GM18499 (cell line): ENCODE data around the gene PRKG1.
"Not testable (repeated sequence)": the region's sequence is repeated elsewhere in the genome, so short reads cannot be mapped to it uniquely, and the experiment has no call there.

Experiments used
- ATAC-seq: cut with Tn5 transposase; IDR thresholded peaks from one replicate; pipeline ENCODE4 v1.9.1; 2021; ENCODE audit warnings: moderate number of reproducible peaks; ENCODE audit not compliant: insufficient read depth, unreplicated experiment

PRKG1 gene

DNA sequence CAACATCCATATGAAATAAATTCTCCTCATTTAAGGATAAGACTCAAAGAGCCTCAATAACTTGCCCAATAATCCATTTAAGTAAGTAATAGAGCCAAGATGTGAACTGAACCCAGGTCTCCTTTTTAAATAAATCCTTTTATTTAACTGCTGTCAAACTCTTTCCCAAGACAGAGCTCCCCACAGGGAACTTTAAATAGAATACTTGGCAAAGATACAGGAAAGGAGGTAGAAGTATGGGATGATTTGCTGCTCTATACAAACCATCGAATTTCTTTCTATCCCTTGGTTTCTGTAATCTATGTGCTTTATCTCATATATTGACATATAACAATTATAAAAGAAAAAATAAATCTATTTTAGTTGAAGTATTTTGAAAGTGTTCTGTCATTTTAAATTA, 329.2 kb downstream of the PRKG1 start:
- no peak for ATAC-seq

DNA sequence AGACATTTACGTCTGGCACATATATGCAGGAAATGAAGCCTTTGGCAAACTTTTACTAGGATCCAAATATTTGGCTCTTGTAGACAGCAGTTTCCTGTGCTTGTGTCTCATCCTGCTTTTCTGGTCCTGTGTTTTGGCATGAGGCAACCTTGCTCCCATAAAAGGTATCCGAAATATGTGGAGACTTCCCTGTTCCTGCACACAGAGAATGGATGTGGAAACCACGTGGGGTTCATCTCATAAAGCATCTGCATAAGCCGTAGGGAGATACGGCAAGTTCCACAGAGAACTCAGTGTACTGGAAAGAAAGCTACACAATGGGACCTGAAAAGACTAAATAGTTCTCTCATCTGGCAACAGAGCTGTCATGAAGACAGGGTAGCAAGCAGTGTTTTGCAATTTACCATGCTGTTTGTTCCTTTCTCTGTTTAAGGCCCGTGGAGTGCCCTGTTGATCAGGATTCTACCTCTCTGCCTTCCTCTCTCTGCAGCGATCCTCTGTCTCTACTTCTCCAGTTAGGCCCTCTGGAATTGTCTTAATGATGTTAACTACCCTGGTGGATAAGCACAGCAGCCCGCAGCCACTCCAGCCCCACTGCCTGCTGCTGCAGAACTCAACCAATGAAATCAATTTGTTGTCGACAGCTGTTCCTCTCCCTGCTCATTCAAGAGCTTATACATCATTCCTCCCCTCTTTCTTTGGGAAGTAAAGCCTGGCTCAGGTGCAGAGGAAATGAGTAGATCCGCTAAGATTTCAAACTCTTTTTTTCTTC, 331.5 kb downstream of the PRKG1 start:
- no peak for ATAC-seq

DNA sequence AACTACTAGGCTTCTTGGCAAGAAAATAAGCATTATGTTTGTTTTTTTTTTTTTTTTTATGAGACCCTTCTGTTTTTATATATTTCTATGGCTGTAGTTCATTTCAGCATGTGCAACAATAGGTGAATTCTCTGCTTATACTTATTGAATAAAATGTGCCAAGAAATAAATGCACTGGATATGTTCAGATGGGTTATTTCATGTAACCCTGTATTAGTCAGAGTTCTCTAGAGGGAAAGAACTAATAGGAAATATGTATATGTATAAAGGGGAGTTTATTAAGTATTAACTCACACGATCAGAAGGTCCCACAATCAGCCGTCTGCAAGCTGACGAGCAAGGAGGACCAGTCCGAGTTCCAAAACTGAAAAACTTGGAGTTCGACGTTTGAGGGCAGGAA, 332.3 kb downstream of the PRKG1 start:
- ATAC-seq: no peak

DNA sequence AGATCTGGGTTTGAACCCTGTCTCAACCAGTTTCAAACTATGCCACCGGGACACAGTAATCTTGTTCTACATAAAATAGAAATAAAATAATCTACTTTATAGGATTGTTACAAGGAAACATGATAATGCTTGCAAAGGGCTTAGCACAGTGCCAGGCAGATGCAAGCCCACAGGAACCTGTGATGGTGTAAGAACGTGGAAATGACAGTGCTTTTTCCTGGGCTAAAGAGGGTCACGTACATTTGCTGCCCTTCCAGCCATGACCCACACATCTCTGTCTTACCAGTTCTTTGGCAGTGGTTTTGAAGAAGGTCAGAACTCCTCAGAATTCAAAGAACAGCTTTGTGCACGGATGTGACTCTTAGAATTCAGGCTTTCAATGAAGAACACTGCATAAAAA, 342.2 kb downstream of the PRKG1 start:
- ATAC-seq: no peak

DNA sequence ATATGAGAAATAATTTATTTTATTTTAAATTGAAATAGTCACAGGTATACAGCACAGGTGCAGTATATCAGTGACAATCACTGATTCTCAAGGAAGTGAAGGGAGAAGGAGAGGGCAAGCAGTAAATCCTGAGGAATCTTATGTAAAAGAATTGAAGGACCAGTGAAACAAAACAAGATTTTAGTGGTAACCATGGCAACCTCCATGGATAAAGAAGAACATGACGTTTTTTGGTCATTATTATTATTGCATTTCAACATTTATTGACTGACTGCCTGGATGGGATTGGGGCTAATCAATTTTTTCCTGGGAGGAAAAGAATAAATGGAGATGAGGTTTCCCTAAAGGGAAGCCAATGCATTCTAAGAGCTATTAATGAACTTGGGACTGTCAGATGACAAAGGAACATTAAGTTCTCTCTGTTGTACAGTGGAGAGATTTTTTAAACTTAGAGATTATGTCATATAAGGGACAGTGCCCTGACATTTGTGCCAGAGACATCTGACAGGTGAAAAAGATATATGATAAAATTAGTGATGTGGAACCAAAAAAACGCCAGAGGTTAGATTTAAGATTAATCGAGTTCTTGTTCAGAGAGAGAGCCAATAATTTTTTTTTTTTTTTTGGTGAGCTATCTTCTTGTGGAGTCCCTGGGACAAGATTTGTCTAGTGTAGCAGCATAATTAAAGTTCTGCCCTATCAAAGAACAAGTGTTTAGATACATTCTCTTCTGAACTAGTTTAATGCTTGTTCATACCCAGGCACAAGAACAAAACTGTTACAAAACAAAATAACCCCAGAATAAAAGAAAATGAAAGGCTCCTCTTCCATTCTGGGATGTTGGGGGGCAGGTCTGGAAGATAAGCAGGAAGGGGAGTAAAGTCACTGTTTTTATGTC, 345.2 kb downstream of the PRKG1 start:
- no peak for ATAC-seq

DNA sequence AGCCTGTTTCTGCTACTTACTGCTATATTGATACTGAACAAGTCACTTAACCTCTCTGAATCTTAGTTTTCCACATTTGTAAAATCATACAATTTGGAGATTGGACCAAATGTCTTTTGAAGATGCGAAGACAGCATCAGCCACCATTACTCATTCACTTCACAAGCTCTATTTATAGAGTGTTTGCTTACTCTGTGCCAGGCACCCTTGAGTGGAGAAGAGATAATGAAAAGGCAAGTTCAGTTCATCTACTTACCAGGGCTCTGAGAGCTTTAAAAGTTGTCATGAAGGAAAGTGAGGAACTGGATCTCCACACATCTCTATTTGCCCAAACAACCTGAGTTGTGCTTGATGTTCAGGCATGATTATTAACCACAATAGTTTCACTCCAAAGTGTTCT, 347.6 kb downstream of the PRKG1 start:
- no peak for ATAC-seq

DNA sequence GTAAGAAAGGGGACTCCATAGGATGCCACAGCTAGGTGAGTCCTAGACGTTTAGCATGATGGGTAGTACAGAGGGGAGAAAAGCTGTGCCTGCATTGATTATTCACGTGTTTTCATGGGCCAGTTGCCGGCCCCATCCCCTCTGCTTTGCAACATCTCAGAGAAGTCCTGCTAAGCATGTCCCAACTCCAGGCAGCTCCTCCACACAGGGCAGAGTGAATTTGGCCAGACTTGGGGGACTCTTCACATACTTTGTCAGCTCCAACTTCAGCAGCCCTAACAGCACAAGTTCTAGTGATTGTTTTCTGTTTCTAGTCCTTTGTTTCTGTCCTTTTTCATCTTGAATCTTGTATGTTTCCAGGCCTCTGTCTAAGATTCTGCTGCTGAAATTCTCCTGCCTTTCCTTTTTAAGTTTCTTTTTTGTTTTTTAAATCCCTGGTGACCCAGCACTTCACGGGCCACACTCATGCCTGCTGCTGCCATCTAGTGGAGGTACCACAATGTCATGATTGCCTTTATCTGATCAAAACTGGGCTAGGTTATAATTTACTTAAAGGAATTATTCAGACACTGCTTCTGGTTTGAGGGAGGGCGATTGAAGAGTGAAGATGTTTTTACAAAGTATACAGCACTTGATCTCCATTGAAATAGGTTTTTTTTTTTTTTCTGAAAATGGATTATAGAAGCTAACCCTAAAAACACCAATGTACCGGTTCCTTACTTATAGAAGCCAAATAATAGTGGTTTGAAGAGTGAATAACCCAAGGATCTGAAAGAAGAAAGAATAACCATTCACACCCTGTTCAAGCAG, 348.2 kb downstream of the PRKG1 start:
- ATAC-seq: no peak

DNA sequence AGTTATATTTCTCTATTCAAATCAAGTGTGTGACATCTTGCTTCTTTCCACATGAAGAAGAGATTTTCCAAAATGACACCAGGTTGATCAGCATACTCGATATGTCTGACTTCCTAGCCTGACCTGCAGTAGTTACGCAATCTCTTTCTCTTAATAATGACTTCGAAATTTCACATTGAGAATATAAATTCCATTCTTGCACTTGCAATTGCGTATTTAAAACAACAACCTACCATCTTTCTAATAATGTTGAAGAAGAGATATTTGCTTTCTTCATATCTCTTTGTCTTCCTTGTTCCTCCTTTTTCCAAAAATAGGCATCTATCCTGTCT, 348.8 kb downstream of the PRKG1 start:
- ATAC-seq: no peak

DNA sequence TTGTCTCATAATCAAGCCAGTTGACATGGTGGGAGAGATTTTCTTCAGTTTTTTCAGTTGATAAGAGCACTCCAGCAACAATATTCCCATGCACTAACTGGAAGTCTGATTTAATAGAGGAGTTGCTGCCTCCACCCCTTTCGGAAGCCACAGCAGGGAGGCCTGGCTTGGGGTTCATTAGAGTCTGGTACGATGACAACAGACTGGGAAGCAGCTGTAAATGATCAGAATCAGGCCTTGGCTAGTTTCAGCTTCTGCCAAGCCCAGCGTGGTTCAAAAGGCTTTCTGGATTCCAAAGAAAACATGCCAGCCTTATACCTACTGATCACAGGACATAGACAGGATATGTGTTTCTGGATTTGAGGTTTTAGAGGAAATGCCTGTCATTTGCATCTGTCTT, 351.1 kb downstream of the PRKG1 start:
- ATAC-seq: no peak

DNA sequence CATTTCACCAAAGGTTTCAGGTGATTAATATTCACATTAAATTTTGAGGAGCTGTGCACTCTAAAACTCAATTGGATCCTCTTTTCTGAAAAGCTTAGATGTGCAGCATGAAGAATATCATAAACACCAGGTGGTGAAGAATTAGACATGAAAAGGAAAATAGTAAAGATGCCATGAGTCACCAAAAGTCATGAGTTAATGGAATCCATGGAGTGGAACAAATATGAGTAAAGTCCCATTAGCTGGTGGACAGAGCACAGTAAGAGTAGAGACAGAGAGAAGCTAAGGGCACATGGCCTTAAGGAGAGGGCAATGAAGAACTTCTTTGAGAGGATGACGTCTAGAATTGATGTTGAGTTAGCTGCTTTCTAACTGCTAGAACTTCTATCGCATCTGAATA, 353.5 kb downstream of the PRKG1 start:
- ATAC-seq: no peak

DNA sequence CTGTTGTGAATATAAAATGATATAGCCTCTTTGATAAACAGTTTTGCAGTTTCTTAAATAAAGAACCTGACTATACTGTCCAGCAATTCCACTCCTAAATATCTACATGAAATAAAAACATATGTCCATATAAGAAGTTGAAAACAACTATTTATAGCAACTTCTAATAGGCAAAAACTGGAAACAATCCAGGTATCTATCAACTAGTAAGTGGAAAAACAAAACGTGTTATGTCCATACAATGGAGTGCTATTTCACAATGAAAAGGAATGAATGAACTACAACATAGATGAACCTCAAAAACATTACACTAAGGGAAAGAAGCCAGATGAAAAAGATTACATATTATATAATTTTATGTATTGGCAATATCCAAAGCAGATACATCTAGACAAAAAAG, 356.2 kb downstream of the PRKG1 start:
- ATAC-seq: no peak

DNA sequence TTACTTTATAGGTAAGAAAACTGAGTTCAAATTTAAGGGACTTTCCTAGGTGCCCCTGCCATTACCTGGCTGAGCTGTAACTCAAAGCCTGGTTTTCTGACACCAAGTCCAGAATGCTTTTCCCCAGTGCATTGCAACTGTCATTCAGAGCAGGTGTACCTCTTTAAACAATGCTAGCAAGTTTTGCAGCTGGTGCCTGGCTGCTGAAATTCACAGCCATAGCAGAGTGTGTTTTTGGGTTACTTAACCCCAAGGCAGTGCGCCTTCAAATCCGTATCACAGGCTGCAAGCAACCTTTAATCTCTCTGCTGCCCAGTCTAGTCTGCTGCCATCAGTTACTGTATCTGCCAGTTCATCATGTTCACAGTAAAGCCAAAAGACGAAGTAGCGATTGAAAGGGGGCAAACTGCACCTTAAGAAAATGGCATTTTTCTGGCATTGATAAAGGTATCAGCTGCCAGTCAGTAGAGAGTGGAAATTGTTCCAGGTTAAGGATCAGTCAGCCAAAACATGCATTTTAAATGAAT, 359.7 kb downstream of the PRKG1 start:
- ATAC-seq: no peak

DNA sequence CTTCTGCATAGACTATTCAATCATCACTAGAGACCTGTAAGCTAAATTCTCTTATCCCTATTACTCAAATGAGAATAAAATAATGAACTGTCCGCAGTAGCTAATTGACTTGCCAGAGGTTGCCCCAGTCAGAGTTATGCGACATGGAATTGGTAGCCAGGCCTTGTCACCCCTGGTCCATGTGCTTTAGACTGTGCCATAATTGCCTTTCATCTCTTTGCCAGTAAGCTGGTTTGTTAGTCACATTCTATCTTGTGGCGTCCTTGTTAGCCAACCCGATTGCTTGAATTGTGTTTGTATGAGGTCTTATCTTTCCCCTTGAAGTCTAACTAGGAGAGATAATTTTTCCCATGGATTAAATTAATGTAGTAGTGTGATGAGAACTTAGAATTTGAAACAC, 362.5 kb downstream of the PRKG1 start:
- no peak for ATAC-seq

DNA sequence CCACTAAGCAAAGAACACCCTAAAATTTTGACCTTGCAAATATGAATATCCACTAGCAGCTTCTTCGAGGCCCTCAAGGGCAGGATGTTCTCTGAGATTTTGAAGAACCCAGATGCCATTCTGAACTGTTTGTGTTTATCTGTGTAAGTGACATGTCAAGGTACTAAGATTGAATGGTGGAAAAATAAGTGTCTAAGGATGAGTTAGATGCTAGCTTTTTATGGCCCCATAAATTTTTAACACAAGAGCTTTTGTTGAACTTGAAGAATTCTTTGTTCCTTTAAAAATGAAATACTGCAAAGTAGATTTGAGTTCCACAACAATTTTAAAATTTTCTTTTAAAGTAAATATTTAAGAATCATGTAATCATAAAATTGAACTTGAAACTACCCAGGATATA, 365.4 kb downstream of the PRKG1 start:
- ATAC-seq: no peak

DNA sequence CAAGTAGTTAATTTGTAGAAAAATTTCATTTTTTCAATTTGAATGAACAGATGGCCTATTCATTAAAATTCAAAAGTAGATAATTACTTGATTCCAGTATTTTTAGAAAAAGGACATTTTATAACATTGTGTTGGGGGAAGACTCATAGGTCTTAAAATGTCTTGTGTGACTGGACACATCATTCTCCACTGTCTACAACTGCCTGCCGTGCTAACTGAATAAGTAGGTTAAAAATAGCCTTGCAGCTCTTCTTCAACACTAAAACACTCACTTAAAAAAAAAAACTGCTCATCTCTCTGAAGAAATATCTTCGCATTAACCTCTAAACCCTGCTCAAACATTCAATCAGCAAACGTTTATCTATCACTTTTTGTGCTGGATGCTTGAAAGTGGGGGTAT, 371.3 kb downstream of the PRKG1 start:
- ATAC-seq: no peak

DNA sequence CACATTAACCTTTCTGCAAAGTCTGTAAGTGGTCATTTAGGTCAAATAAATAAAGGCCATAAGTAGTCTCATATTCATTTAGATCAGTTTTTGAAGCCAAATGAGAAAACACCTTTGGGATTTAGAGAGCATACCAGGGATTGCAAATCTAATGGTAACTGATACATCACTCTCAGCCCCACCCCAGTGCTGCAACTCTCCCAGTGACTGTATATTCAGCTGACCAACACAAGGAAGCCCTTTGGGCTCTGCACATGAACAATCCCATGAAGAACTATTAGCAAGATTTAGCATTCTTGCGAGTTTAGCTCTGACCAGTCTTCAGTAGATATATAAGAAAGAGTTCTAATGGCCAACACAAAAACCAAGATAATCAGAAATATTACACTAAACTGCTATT, 372.8 kb downstream of the PRKG1 start:
- ATAC-seq: no peak

DNA sequence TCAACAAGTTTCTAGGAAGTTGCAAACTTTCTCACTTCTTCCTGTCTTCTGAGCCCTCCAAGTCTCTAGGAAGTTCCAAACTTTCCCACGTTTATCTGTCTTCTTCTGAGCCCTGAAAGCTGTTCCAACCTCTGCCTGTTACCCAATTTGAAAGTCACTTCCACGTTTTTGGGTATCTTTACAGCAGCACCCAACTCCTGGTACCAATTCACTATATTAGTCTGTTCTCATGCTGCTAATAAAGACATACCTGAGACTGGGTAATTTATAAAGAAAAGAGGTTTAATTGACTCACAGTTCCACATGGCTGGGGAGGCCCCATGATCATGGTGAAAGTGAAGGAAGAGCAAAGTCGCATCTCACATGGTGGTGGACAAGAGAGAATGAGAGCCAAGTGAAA, 381.5 kb downstream of the PRKG1 start:
- not testable (repeated sequence) for ATAC-seq

DNA sequence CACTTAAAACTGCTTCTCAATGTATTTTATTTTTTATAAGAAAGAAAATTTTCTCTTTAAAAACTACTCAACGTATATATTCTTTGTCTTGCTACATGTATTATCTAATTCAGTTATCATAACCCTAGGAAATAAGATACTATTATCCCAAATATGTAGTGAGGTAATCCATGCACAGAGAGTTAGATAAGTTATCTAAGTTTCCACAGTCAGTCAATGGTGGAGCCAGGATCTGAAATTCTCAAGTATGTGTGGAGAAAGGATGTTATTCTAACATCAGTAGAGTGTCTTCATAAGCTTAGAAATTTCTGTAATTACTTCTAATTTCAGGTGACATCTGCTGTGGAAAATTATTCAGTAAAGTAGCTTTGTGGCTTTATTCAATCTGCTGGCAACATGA, 385.2 kb downstream of the PRKG1 start:
- no peak for ATAC-seq

DNA sequence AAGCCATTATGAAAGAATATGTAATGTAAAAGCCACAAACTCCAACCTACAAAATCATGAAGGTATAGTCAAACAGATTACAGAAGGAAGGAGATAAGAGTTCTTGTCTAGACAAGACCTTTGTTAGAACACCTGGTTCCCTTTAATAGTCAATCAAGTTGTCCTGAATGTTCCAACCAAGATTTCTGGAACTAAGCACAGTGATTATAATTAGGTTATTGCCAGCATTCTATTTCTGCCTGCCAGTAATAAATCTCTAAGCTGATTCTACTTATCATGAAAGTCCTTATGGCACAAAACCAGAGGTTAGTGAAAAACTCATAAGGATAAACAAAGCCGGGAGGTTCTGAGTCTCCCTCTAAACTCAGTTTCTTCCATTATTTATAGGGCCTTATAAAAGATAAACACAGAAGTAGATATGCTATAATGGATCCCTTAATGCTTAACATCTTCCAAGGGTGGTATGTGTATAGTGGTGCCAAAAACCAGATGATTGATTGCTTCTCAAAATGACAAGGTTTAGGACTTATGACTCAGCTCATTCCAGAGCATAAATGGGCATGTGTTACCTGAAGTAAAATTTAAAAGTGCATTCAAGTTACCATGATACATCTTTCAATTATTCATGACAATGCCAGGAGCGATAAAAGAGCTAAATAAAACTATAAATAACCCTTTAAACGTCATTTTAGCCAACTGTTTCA, 387.9 kb downstream of the PRKG1 start:
- ATAC-seq: no peak

DNA sequence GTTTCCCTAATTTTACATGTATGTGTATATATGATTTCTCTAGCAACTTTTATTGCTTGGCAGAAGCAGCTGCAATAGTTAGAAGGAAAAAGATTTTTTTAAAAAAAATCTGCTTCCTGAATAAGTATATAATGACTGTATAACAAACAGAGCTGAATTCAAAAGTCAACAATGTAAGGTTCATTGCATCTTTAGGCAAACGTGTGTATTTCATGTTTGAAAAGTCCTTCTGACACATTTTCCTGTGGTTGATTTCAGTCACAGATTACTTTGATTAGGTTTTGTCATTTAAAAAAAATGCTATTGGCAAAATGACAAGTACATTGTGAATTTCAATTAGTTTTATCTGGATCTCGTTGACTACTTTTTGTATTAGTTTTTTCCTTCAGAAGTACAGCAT, 394.1 kb downstream of the PRKG1 start:
- no peak for ATAC-seq
